GM15510 (cell line): ENCODE results near the gene ITPK1.

Experiments
- POLR2A ChIP-seq: IDR thresholded peaks from 3 replicates; pipeline ENCODE4 v1.6.1; 2011; ENCODE audit warnings: borderline replicate concordance; ENCODE audit not compliant: insufficient read length; ENCODE audit errors: extremely low read depth

The ITPK1 gene

GRCh38 chr14:93081876-93082570 lies 33.7 kb downstream of the ITPK1 start:
- TF ChIP-seq POLR2A: no peak

GRCh38 chr14:93079865-93080403 lies 35.8 kb downstream of the ITPK1 start:
- no peak for TF ChIP-seq POLR2A

- no peak for TF ChIP-seq POLR2A
Observed at GRCh38 chr14:93079321-93079720, 36.4 kb downstream of the ITPK1 start.

GRCh38 chr14:93078870-93079269 lies 36.9 kb downstream of the ITPK1 start:
- TF ChIP-seq POLR2A: no peak

GRCh38 chr14:93076755-93077154 lies 39.0 kb downstream of the ITPK1 start:
- no peak for TF ChIP-seq POLR2A

- TF ChIP-seq POLR2A: no peak
Observed at GRCh38 chr14:93075891-93076290, 39.8 kb downstream of the ITPK1 start.

- no peak for TF ChIP-seq POLR2A
Observed at GRCh38 chr14:93073910-93074769, 41.6 kb downstream of the ITPK1 start.

- TF ChIP-seq POLR2A: no peak
Observed at GRCh38 chr14:93073358-93073707, 42.4 kb downstream of the ITPK1 start.

- TF ChIP-seq POLR2A: no peak
Observed at GRCh38 chr14:93072659-93073357, 42.9 kb downstream of the ITPK1 start.

- TF ChIP-seq POLR2A: no peak
Observed at GRCh38 chr14:93068711-93069110, 47.0 kb downstream of the ITPK1 start.

GRCh38 chr14:93067088-93067487 lies 48.6 kb downstream of the ITPK1 start:
- TF ChIP-seq POLR2A: no peak

GRCh38 chr14:93065272-93065730 lies 50.4 kb downstream of the ITPK1 start:
- TF ChIP-seq POLR2A: no peak

GRCh38 chr14:93064411-93065271 lies 51.1 kb downstream of the ITPK1 start:
- TF ChIP-seq POLR2A: no peak

- TF ChIP-seq POLR2A: no peak
Observed at GRCh38 chr14:93063393-93063792, 52.3 kb downstream of the ITPK1 start.
